GM23248 (cell line): ENCODE data around the gene ZBTB32. TPM values are rescaled to one million over a fixed set of nuclear protein-coding genes. Genes with fewer than 3 reads are reported as not detected.

ENCODE experiments used
- DNase-seq: peaks from one replicate; pipeline ENCODE4 v3.0.0-alpha.2; 2015
- H2AFZ ChIP-seq: fragments of 200-600 bp; sonication (generic); 2 replicates; pipeline ENCODE4 v1.6.1; 2016; ENCODE audit warnings: antibody characterized with exemption
- H3F3A ChIP-seq: fragments of 200-600 bp; sonication (generic); 2 replicates; pipeline ENCODE4 v1.6.1; 2016; ENCODE audit warnings: mild to moderate bottlenecking, antibody characterized with exemption, mixed run types; ENCODE audit not compliant: insufficient read depth
- H3K27ac ChIP-seq: fragments of 200-600 bp; sonication (generic); 2 replicates; pipeline ENCODE4 v1.5.1; 2016; ENCODE audit warnings: mild to moderate bottlenecking
- H3K27me3 ChIP-seq: fragments of 200-600 bp; sonication (generic); replicated peaks from 2 replicates; pipeline ENCODE4 v1.6.1; 2016; ENCODE audit warnings: mild to moderate bottlenecking; ENCODE audit not compliant: insufficient read depth
- H3K36me3 ChIP-seq: fragments of 200-600 bp; sonication (generic); 2 replicates; pipeline ENCODE4 v1.6.1; 2016; ENCODE audit warnings: low read depth, mild to moderate bottlenecking
- H3K4me1 ChIP-seq: fragments of 200-600 bp; sonication (generic); 2 replicates; pipeline ENCODE4 v1.6.1; 2016; ENCODE audit warnings: mild to moderate bottlenecking; ENCODE audit not compliant: insufficient read depth
- H3K4me2 ChIP-seq: fragments of 200-600 bp; sonication (generic); one replicate; pipeline ENCODE4 v1.6.1; 2016; ENCODE audit warnings: mild to moderate bottlenecking; ENCODE audit not compliant: unreplicated experiment
- H3K4me3 ChIP-seq: fragments of 200-600 bp; sonication (generic); 2 replicates; pipeline ENCODE4 v1.5.1; 2016; ENCODE audit warnings: mild to moderate bottlenecking
- H3K79me2 ChIP-seq: fragments of 200-600 bp; sonication (generic); 2 replicates; pipeline ENCODE4 v1.6.1; 2016; ENCODE audit warnings: mild to moderate bottlenecking; ENCODE audit not compliant: insufficient read depth
- H3K9ac ChIP-seq: fragments of 200-600 bp; sonication (generic); 2 replicates; pipeline ENCODE4 v1.6.1; 2016; ENCODE audit warnings: mild to moderate bottlenecking
- H3K9me2 ChIP-seq: fragments of 200-600 bp; sonication (generic); 2 replicates; pipeline ENCODE4 v1.6.1; 2016; ENCODE audit warnings: mixed run types, mild to moderate bottlenecking, moderate library complexity; ENCODE audit not compliant: insufficient read depth
- H3K9me3 ChIP-seq: fragments of 200-600 bp; sonication (generic); one replicate; pipeline ENCODE4 v1.6.1; 2017; ENCODE audit warnings: low read depth
- H4K20me1 ChIP-seq: fragments of 200-600 bp; sonication (generic); 2 replicates; pipeline ENCODE4 v1.6.0; 2016; ENCODE audit not compliant: insufficient read depth
- EZH2 ChIP-seq: fragments of 200-600 bp; sonication (generic); IDR thresholded peaks from 2 replicates; pipeline ENCODE4 v1.6.1; 2018; ENCODE audit warnings: antibody characterized with exemption, mild to moderate bottlenecking; ENCODE audit not compliant: insufficient read depth, poor library complexity, severe bottlenecking
- EZH2phosphoT487 ChIP-seq: fragments of 200-600 bp; sonication (generic); IDR thresholded peaks from 2 replicates; pipeline ENCODE4 v1.6.1; 2018; ENCODE audit warnings: antibody characterized with exemption, moderate library complexity, mild to moderate bottlenecking, low read depth; ENCODE audit not compliant: insufficient read depth
- WGBS, 2 experiments: methylation state at CpG; one replicate each; pipeline ENCODE4 v1.1.6; 2015 to 2017; ENCODE audit warnings: low lambda C conversion rate in 2 of 2, low coverage in 1 of 2; ENCODE audit errors: missing lambda C conversion rate in 2 of 2; 5-methylcytosine and 5-hydroxymethylcytosine counted together
- in situ Hi-C: fragments of 300-500 bp; cut with MboI; formaldehyde crosslinking; loops from 2 replicates; pipeline ENCODE4 v1.15.0; 2020
- polyA plus RNA-seq: library from polyadenylated mRNA; unstranded; fragments of >200 nt; fragmentation: Nextera tagmentation; extraction: Ambion mirVana; gene quantifications from 2 replicates; pipeline ENCODE4 v1.2.1, GENCODE V29; 2016
- total RNA-seq: library from RNA; depleted of rRNA; stranded (reverse); fragments of >200 nt; shearing (Covaris generic); gene quantifications from 2 replicates; pipeline ENCODE4 v1.2.3, GENCODE V29; 2014

Gene ZBTB32
- total and polyA plus RNA-seq, 2 experiments from 2014 or later = not detected

DNA sequence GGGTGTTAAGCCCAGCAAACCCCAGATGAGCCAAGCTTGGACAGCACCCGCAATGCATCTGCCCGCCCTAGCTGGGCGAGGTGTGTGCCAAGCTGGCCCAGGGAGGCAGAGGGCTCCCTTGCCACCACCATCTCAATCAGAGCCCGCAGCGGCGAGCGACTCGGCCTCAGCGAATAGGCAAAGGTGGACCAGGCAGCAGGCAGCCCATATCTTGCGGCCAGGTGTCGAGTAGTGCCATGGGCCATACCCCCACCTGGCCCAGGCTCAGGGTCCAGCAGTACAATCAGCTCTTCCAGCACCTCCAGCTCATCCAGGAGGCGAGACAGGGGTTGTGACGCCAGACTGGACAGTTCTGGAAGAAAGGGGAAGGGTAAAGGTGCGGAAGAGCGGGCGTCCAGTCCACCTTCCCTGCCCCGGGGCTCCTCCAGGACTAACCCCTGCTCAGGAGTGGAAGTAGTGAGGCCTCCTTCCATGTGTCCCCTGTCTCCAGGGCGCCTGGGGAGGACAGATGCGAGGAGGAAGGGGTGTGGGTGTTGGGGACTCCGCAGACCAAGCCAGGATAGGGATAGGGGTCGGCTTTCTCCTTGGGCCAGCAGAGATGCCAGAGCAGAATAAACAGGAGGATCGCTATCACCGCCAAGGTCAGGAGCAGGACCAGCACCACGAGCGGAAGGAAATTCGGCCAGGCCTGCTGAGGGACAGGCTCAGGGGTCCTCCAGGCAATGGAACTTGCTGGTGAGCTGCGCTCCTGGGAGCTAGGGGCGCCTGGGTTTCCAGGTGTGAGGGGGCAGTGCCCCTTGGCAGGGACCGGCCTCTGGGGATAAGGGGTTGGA, 35.1 kb downstream of the ZBTB32 start:
- Histone ChIP-seq H3K4me3 (peak overlapping the region; percentile 83), H3K27me3 (no peaks in the 10 kb centered on the region), H3K4me2 (peak overlapping the region; percentile 86), H3K9ac (no peak overlapping the region; the same call in 1 of the 2 replicates), H3K4me1 (no peaks in the 10 kb centered on the region), H3K9me3 (no peaks in the 10 kb centered on the region), H2AFZ (no peak overlapping the region), H4K20me1 (no peaks in the 10 kb centered on the region), H3K79me2 (peaks cover 7% of the 10 kb centered on the region; the same call in 1 of the 2 replicates), H3K9me2 (no peaks in the 10 kb centered on the region), H3K36me3 (no peaks in the 10 kb centered on the region; the same call in 1 of the 2 replicates), H3K27ac (peak overlapping the region; percentile 56; the same call in 1 of the 2 replicates), H3F3A (peaks cover 21% of the 10 kb centered on the region; the same call in 1 of the 2 replicates)
- DNase-seq = no peak
- in situ Hi-C loops = no loop called here
- TF ChIP-seq EZH2phosphoT487 = no peak
- no peak for TF ChIP-seq EZH2
- 87% methylated on average over 29 of the region's 29 CpGs for WGBS, 2 experiments

- Histone ChIP-seq H2AFZ (peak overlapping the region; percentile 79), H3K9ac (peak overlapping the region; percentile 72), H3K27ac (peak overlapping the region; percentile 56), H3K79me2 (peaks cover 7% of the 10 kb centered on the region; the same call in 1 of the 2 replicates), H3K4me2 (peak overlapping the region; percentile 86), H3K9me2 (no peaks in the 10 kb centered on the region), H3F3A (peaks cover 21% of the 10 kb centered on the region; the same call in 1 of the 2 replicates), H3K27me3 (no peaks in the 10 kb centered on the region), H3K4me1 (no peaks in the 10 kb centered on the region), H3K4me3 (peak overlapping the region; percentile 83), H4K20me1 (no peaks in the 10 kb centered on the region), H3K9me3 (no peaks in the 10 kb centered on the region), H3K36me3 (no peaks in the 10 kb centered on the region; the same call in 1 of the 2 replicates)
- TF ChIP-seq EZH2phosphoT487 (no peak), EZH2 (no peak)
- in situ Hi-C loops = no loop called here
- no peak for DNase-seq
- WGBS, 2 experiments = 9 to 10% methylated on average over 16 of the region's 16 CpGs
Measured at GRCh38 chr19:35740108-35740422, 35.7 kb downstream of the ZBTB32 start.

- WGBS, 2 experiments = 2% methylated on average over 48 to 62 of the region's 63 CpGs
- peak overlapping the region; percentile 56 for H3K27ac ChIP-seq
- no peak for TF ChIP-seq EZH2
- no peak for TF ChIP-seq EZH2phosphoT487
Measured at GRCh38 chr19:35740423-35741202, 36.3 kb downstream of the ZBTB32 start.

GRCh38 chr19:35741203-35741515, 36.8 kb downstream of the ZBTB32 start:
- Histone ChIP-seq H3K4me2 (peak overlapping the region; percentile 93), H3K9me2 (no peaks in the 10 kb centered on the region), H3K79me2 (peaks cover 15% of the 10 kb centered on the region), H3F3A (peaks cover 21% of the 10 kb centered on the region; the same call in 1 of the 2 replicates), H3K27me3 (no peaks in the 10 kb centered on the region), H3K4me1 (0 out of 2 replicates have a peak, but pooled peaks cover under 1% of the 10 kb centered on the region), H2AFZ (peak overlapping the region; percentile 92), H3K27ac (peak overlapping the region; percentile 49), H3K4me3 (peak overlapping the region; percentile 83), H3K9ac (peak overlapping the region; percentile 62), H3K36me3 (no peaks in the 10 kb centered on the region; the same call in 1 of the 2 replicates), H3K9me3 (no peaks in the 10 kb centered on the region), H4K20me1 (no peaks in the 10 kb centered on the region)
- TF ChIP-seq EZH2 (no peak), EZH2phosphoT487 (no peak)
- no peak for DNase-seq
- 4% methylated on average over 11 to 12 of the region's 12 CpGs for WGBS, 2 experiments
- in situ Hi-C loops = no loop called here

More at GRCh38 chr19:35740423-35741202, 36.3 kb downstream of the ZBTB32 start:
- Histone ChIP-seq H3K9ac (peak overlapping the region; percentile 72), H3K4me1 (no peaks in the 10 kb centered on the region), H3K9me3 (no peaks in the 10 kb centered on the region), H3K9me2 (no peaks in the 10 kb centered on the region), H2AFZ (peak overlapping the region; percentile 92), H3K79me2 (peaks cover 9% of the 10 kb centered on the region), H3K4me3 (peak overlapping the region; percentile 83), H4K20me1 (no peaks in the 10 kb centered on the region), H3K36me3 (no peaks in the 10 kb centered on the region; the same call in 1 of the 2 replicates), H3K4me2 (peak overlapping the region; percentile 93), H3F3A (peaks cover 21% of the 10 kb centered on the region; the same call in 1 of the 2 replicates), H3K27me3 (no peaks in the 10 kb centered on the region)
- in situ Hi-C loops = no loop called here
- DNase-seq = peak; percentile 99
